PC-3 (cell line): ENCODE measurements around the gene LDLR. TPM values are rescaled to one million over a fixed set of nuclear protein-coding genes. Genes with fewer than 3 reads are reported as not detected.
"Not testable (repeated sequence)": the region's sequence is repeated elsewhere in the genome, so short reads cannot be mapped to it uniquely, and the experiment has no call there.

Source experiments
- ATAC-seq: fragments of 200-7000 bp; cut with Tn5 transposase; 2 replicates; pipeline ENCODE4 v1.9.1; 2020; ENCODE audit warnings: mild to moderate bottlenecking, moderate library complexity
- BruUV-seq: library from RNA; stranded (reverse); fragments of 400-500 nt; replicated peaks from 2 replicates; lab custom pipeline; 2021; lab: Mats Ljungman, UMichigan
- CTCF ChIA-PET: fragments of 300-600 bp; sonication (Branson Sonifier 250); formaldehyde crosslinking; loops from one replicate; lab custom pipeline; 2022; ENCODE audit warnings: antibody characterized with exemption; lab: Charles Lee
- POLR2A ChIA-PET: fragments of 300-600 bp; sonication (Branson Sonifier 250); formaldehyde crosslinking; loops from one replicate; lab custom pipeline; 2022; ENCODE audit warnings: antibody characterized with exemption; ENCODE audit not compliant: unreplicated experiment; lab: Charles Lee
- DNase-seq: peaks from one replicate; pipeline ENCODE4 v3.0.0-alpha.2; 2015
- H2AFZ ChIP-seq: fragments of 300-600 bp; sonication (generic); 2 replicates; pipeline ENCODE4 v1.6.0; 2016; ENCODE audit warnings: antibody characterized with exemption, low read length
- H3F3A ChIP-seq: fragments of 300-600 bp; sonication (generic); one replicate; pipeline ENCODE4 v1.6.0; 2017; ENCODE audit warnings: antibody characterized with exemption, low read length, control low read depth, mild to moderate bottlenecking; ENCODE audit not compliant: unreplicated experiment
- H3K27ac ChIP-seq: fragments of 300-600 bp; sonication (generic); 2 replicates; pipeline ENCODE4 v1.5.1; 2016; ENCODE audit warnings: mild to moderate bottlenecking, low read length
- H3K27me3 ChIP-seq: fragments of 300-600 bp; sonication (generic); 2 replicates; pipeline ENCODE4 v1.6.1; 2016; ENCODE audit warnings: low read length, mixed read lengths
- H3K36me3 ChIP-seq: fragments of 300-600 bp; sonication (generic); 2 replicates; pipeline ENCODE4 v1.6.1; 2016; ENCODE audit warnings: low read depth, mixed run types, low read length, mixed read lengths
- H3K4me1 ChIP-seq: fragments of 300-600 bp; sonication (generic); 2 replicates; pipeline ENCODE4 v1.5.1; 2016; ENCODE audit warnings: low read length; ENCODE audit not compliant: insufficient read depth
- H3K4me2 ChIP-seq: fragments of 300-600 bp; sonication (generic); 2 replicates; pipeline ENCODE4 v1.6.0; 2016; ENCODE audit warnings: low read length
- H3K4me3 ChIP-seq: fragments of 300-600 bp; sonication (generic); 2 replicates; pipeline ENCODE4 v1.5.1; 2016; ENCODE audit warnings: mild to moderate bottlenecking, low read length, mixed read lengths
- H3K79me2 ChIP-seq: fragments of 300-600 bp; sonication (generic); 2 replicates; pipeline ENCODE4 v1.6.1; 2017; ENCODE audit warnings: low read length, mixed read lengths
- H3K9ac ChIP-seq: fragments of 300-600 bp; sonication (generic); 2 replicates; pipeline ENCODE4 v1.6.0; 2016; ENCODE audit warnings: mild to moderate bottlenecking, low read length
- H3K9me2 ChIP-seq: fragments of 300-600 bp; sonication (generic); replicated peaks from 2 replicates; pipeline ENCODE4 v1.6.1; 2016; ENCODE audit warnings: mixed run types, low read length, mixed read lengths
- H3K9me3 ChIP-seq: fragments of 300-600 bp; sonication (generic); 2 replicates; pipeline ENCODE4 v1.6.1; 2016; ENCODE audit warnings: low read length, mixed read lengths
- H4K20me1 ChIP-seq: fragments of 300-600 bp; sonication (generic); 2 replicates; pipeline ENCODE4 v1.6.1; 2016; ENCODE audit warnings: low read length, mixed read lengths
- CTCF ChIP-seq: fragments of 300-600 bp; sonication (generic); conservative IDR thresholded peaks from 2 replicates; pipeline ENCODE4 v1.5.1; 2017; ENCODE audit warnings: antibody characterized with exemption, low read depth, mild to moderate bottlenecking, low read length
- EZH2 ChIP-seq: fragments of 300-600 bp; sonication (generic); IDR thresholded peaks from one replicate; pipeline ENCODE4 v1.6.1; 2017; ENCODE audit warnings: antibody characterized with exemption, mild to moderate bottlenecking, low read length; ENCODE audit not compliant: unreplicated experiment
- EZH2phosphoT487 ChIP-seq: fragments of 300-600 bp; sonication (generic); IDR thresholded peaks from 2 replicates; pipeline ENCODE4 v1.6.1; 2018; ENCODE audit warnings: mild to moderate bottlenecking, antibody characterized with exemption, low read length, borderline replicate concordance
- intact Hi-C: fragments of 100-400 bp; cut with micrococcal nuclease; formaldehyde crosslinking; loops from 2 replicates; pipeline ENCODE4 v1.9.0; 2023
- total RNA-seq: library from RNA; depleted of rRNA; stranded (reverse); fragments of >200 nt; gene quantifications from 2 replicates; pipeline ENCODE4 v1.2.3, GENCODE V29; 2014

The LDLR gene
- total RNA-seq, 1 experiment from 2014 or later, result 302 TPM

GRCh38 chr19:11096210-11096841 is 7.1 kb downstream of the LDLR start:
- Histone ChIP-seq H3F3A (peaks cover 15% of the 10 kb centered on the region), H3K9ac (peak overlapping the region; percentile 69), H3K4me1 (peaks cover 41% of the 10 kb centered on the region), H3K27ac (peak overlapping the region; percentile 93), H3K4me3 (peak overlapping the region; percentile 24), H3K4me2 (peak overlapping the region; percentile 68), H3K79me2 (peaks cover 92% of the 10 kb centered on the region), H3K9me3 (no peaks in the 10 kb centered on the region), H3K27me3 (no peaks in the 10 kb centered on the region), H2AFZ (no peak overlapping the region), H3K9me2 (no peaks in the 10 kb centered on the region), H3K36me3 (peaks cover 64% of the 10 kb centered on the region), H4K20me1 (peaks cover 68% of the 10 kb centered on the region)
- TF ChIP-seq CTCF, result no peak
- TF ChIP-seq EZH2phosphoT487, result no peak
- no peak for TF ChIP-seq EZH2
- intact Hi-C loops, result no loop called here
- no peak for ATAC-seq
- POLR2A ChIA-PET, result interaction anchor here (0.6 to 0.7 kb wide), 4 partner anchors 11 to 34 kb away, joined by 3 to 10 read pairs (median 6); no protein-coding TSS in a partner anchor
- CTCF ChIA-PET, result no interaction called here
- BruUV-seq, result no TSS peak
- peak; percentile 35 for DNase-seq

GRCh38 chr19:11097367-11097766 is 8.1 kb downstream of the LDLR start:
- peaks cover 71% of the 10 kb centered on the region for H3K36me3 ChIP-seq
- POLR2A ChIA-PET, DNase-seq: not testable (repeated sequence)

GRCh38 chr19:11098327-11098726 is 9.1 kb downstream of the LDLR start:
- no peak overlapping the region for H3K4me2 ChIP-seq
- CTCF ChIA-PET, result no interaction called here
- H3K27ac ChIP-seq, result no peak overlapping the region
- H3K27me3 ChIP-seq, result no peaks in the 10 kb centered on the region
- ATAC-seq (no peak), DNase-seq (no peak)
- H3K79me2 ChIP-seq, result peaks cover 82% of the 10 kb centered on the region
- peaks cover 69% of the 10 kb centered on the region for H4K20me1 ChIP-seq
- intact Hi-C loops, result no loop called here
- POLR2A ChIA-PET, result no interaction called here
- peaks cover 29% of the 10 kb centered on the region for H3K4me1 ChIP-seq
- H3F3A ChIP-seq, result peaks cover 15% of the 10 kb centered on the region
- TF ChIP-seq EZH2phosphoT487 (no peak), CTCF (no peak), EZH2 (no peak)
- no peaks in the 10 kb centered on the region for H3K9me3 ChIP-seq
- no peak overlapping the region for H2AFZ ChIP-seq
- no peak overlapping the region for H3K4me3 ChIP-seq
- BruUV-seq, result no TSS peak
- no peak overlapping the region for H3K9ac ChIP-seq
- H3K36me3 ChIP-seq, result peaks cover 73% of the 10 kb centered on the region
- no peaks in the 10 kb centered on the region for H3K9me2 ChIP-seq

More at GRCh38 chr19:11097367-11097766, 8.1 kb downstream of the LDLR start:
- H3K27me3 ChIP-seq, ATAC-seq, CTCF ChIA-PET, H2AFZ ChIP-seq, H3K9ac ChIP-seq, H3K9me2 ChIP-seq, H3K4me2 ChIP-seq, intact Hi-C loops, BruUV-seq, H3K4me3 ChIP-seq, H3K27ac ChIP-seq, H3K9me3 ChIP-seq: not testable (repeated sequence)
- peaks cover 69% of the 10 kb centered on the region for H4K20me1 ChIP-seq
- H3K79me2 ChIP-seq, result peaks cover 82% of the 10 kb centered on the region
- H3F3A ChIP-seq, result peaks cover 15% of the 10 kb centered on the region
- peaks cover 39% of the 10 kb centered on the region for H3K4me1 ChIP-seq
